M059J (cell line): Measurements from ENCODE around the gene UTP4. TPM values are rescaled to one million over a fixed set of nuclear protein-coding genes. Genes with fewer than 3 reads are reported as not detected.

Experiments used
- DNase-seq: peaks from one replicate; pipeline ENCODE4 v3.0.0-alpha.2; 2012; ENCODE audit warnings: low read depth
- total RNA-seq: library from RNA; depleted of rRNA; stranded (reverse); fragments of >200 nt; shearing (Covaris generic); gene quantifications from 2 replicates; pipeline ENCODE4 v1.2.3, GENCODE V29; 2014; rRNA removed

Gene UTP4
- total RNA-seq, 1 experiment from 2014 or later, result 37.4 TPM

GRCh38 chr16:69217433-69217832 is 85.0 kb downstream of the UTP4 start:
- DNase-seq, result peak; percentile 62

Other genes with a start within 250 kb of the UTP4 start
- gene HAS3, start 27.0 kb upstream of the UTP4 start, total RNA-seq, result 0.20 and 1.3 TPM in 2 replicates
- gene CHTF8, start 61 bp upstream of the UTP4 start, total RNA-seq, result 82.1 and 84.6 TPM in 2 replicates
- gene SNTB2, start 54.5 kb downstream of the UTP4 start, total RNA-seq, result 20.9 and 48.2 TPM in 2 replicates
- gene VPS4A, start 178.7 kb downstream of the UTP4 start, total RNA-seq, result 27.8 and 32.1 TPM in 2 replicates
- gene PDF, start 197.9 kb downstream of the UTP4 start, total RNA-seq, result 23.5 and 29.5 TPM in 2 replicates
- gene COG8, start 206.9 kb downstream of the UTP4 start, total RNA-seq, result 31.7 and 36.8 TPM in 2 replicates
- 24.5 and 29.4 TPM in 2 replicates for gene NIP7, start 207.1 kb downstream of the UTP4 start, total RNA-seq
- not detected in 2 replicates for gene TMED6, start 219.1 kb downstream of the UTP4 start, total RNA-seq